DND-41 (cell line): ENCODE measurements around the gene MARCKSL1.

ENCODE experiments used
- ATAC-seq: fragments of 200-7000 bp; cut with Tn5 transposase; 3 replicates; pipeline ENCODE4 v1.9.1; 2021; ENCODE audit warnings: low read depth; ENCODE audit not compliant: insufficient read depth
- DNase-seq: peaks from one replicate; pipeline ENCODE4 v3.0.0-alpha.2; 2020
- H2AFZ ChIP-seq: 2 replicates; pipeline ENCODE4 v1.6.0; 2012; ENCODE audit warnings: low read depth, low read length
- H3K27ac ChIP-seq: 2 replicates; pipeline ENCODE4 v1.5.1; 2012; ENCODE audit warnings: low read length, inconsistent platforms
- H3K27me3 ChIP-seq: fragments of 200-600 bp; sonication (generic); 2 replicates; pipeline ENCODE4 v1.6.0; 2012; ENCODE audit warnings: low read length, mild to moderate bottlenecking, inconsistent platforms; ENCODE audit not compliant: insufficient read depth, poor library complexity
- H3K36me3 ChIP-seq: 2 replicates; pipeline ENCODE4 v1.5.1; 2012; ENCODE audit warnings: low read length, inconsistent platforms; ENCODE audit not compliant: insufficient read depth
- H3K4me1 ChIP-seq: 2 replicates; pipeline ENCODE4 v1.5.1; 2012; ENCODE audit warnings: mild to moderate bottlenecking, low read length; ENCODE audit not compliant: insufficient read depth
- H3K4me2 ChIP-seq: 2 replicates; pipeline ENCODE4 v1.6.0; 2012; ENCODE audit warnings: mild to moderate bottlenecking, moderate library complexity, low read length, inconsistent platforms; ENCODE audit not compliant: insufficient read depth
- H3K4me3 ChIP-seq, 2 experiments: fragments of 200-600 bp in 1 of 2; shearing (Covaris generic) in 1 of 2; 2 replicates each; pipeline ENCODE4 v1.5.1; 2012 to 2016; ENCODE audit warnings: inconsistent platforms in 2 of 2, low read length in 2 of 2, mild to moderate bottlenecking in 2 of 2, low read depth in 1 of 2, moderate library complexity in 1 of 2
- H3K79me2 ChIP-seq: 2 replicates; pipeline ENCODE4 v1.6.0; 2012; ENCODE audit warnings: low read length, inconsistent platforms; ENCODE audit not compliant: insufficient read depth
- H3K9ac ChIP-seq: 2 replicates; pipeline ENCODE4 v1.6.0; 2012; ENCODE audit warnings: low read depth, mild to moderate bottlenecking, inconsistent platforms, low read length, moderate library complexity
- H3K9me3 ChIP-seq: 2 replicates; pipeline ENCODE4 v1.5.1; 2012; ENCODE audit warnings: low read length, moderate library complexity, mild to moderate bottlenecking, inconsistent platforms; ENCODE audit not compliant: insufficient read depth, severe bottlenecking
- H4K20me1 ChIP-seq: 2 replicates; pipeline ENCODE4 v1.6.0; 2012; ENCODE audit warnings: low read length; ENCODE audit not compliant: insufficient read depth
- EZH2 ChIP-seq: IDR thresholded peaks from 3 replicates; pipeline ENCODE4 v1.6.1; 2012; ENCODE audit warnings: borderline replicate concordance, low read depth, mild to moderate bottlenecking, moderate library complexity, low read length, inconsistent platforms; ENCODE audit not compliant: severe bottlenecking
- TF ChIP-seq, protein P1 (sequence below): IDR thresholded peaks from 2 replicates; pipeline ENCODE4 v1.5.1; 2012; ENCODE audit warnings: borderline replicate concordance, low read length, moderate library complexity, mild to moderate bottlenecking; ENCODE audit not compliant: poor library complexity, severe bottlenecking; ENCODE audit errors: extremely low read depth

Gene MARCKSL1, protein sequence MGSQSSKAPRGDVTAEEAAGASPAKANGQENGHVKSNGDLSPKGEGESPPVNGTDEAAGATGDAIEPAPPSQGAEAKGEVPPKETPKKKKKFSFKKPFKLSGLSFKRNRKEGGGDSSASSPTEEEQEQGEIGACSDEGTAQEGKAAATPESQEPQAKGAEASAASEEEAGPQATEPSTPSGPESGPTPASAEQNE

DNA sequence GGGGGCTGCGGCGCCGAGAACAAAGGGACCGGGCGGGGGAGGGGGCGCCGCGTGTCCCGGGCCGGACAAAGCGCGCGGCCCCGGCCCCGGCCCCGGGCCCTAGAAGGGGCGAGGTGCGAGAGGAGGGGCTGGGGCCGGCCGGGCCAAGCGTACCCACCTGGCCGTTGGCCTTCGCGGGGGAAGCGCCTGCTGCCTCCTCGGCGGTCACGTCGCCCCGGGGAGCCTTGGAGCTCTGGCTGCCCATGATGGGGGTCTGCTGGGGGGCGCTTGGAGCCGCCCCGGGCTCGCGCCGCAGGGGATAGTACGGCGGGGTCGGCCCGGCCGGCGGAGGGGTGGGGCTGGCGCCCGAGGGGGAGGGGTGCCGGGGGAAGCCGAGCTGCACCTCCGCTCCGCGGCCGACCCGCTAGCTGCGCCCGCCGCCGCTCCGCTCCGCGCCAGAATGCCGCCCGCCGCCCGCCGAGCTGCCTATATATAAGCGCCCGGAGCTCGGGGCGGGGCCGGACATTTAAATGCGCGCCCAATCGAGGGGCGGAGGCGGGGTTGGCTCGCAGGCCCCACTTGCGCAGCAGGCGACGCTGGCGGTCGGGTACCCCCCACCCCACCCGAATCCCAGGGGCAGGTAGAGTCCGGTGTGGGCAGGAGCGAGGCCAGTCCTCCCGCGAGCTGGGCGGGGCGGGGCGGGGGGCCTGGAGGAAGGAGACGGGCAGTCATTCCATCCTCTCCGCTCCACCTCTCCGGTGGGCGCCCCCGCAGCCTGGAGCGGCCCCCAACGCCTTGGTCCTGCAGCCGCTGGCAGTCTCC lies at the start of gene MARCKSL1:
TSS of gene MARCKSL1 (minus strand) at position 444 of the 801 bp plus-strand sequence. CDS start at position 244, 200 bp downstream.
- Histone ChIP-seq H3K4me3 (peak within 1 kb of the TSS; percentile 75 to 88), H3K27me3 (no peaks in the 10 kb centered on the region), H3K4me2 (peak within 1 kb of the TSS; percentile 94), H3K79me2 (peaks cover 42% of the 10 kb centered on the region), H2AFZ (peak within 1 kb of the TSS; percentile 54; the same call in 1 of the 2 replicates), H4K20me1 (peaks cover 53% of the 10 kb centered on the region), H3K4me1 (peaks cover 39% of the 10 kb centered on the region), H3K27ac (peak within 1 kb of the TSS; percentile 81), H3K36me3 (peaks cover 41% of the 10 kb centered on the region), H3K9me3 (no peaks in the 10 kb centered on the region), H3K9ac (peak within 1 kb of the TSS; percentile 83)
- peak; percentile 88 for DNase-seq
- peak; percentile 65 for ATAC-seq
- no peak for TF ChIP-seq EZH2
- TF ChIP-seq, protein P1, sequence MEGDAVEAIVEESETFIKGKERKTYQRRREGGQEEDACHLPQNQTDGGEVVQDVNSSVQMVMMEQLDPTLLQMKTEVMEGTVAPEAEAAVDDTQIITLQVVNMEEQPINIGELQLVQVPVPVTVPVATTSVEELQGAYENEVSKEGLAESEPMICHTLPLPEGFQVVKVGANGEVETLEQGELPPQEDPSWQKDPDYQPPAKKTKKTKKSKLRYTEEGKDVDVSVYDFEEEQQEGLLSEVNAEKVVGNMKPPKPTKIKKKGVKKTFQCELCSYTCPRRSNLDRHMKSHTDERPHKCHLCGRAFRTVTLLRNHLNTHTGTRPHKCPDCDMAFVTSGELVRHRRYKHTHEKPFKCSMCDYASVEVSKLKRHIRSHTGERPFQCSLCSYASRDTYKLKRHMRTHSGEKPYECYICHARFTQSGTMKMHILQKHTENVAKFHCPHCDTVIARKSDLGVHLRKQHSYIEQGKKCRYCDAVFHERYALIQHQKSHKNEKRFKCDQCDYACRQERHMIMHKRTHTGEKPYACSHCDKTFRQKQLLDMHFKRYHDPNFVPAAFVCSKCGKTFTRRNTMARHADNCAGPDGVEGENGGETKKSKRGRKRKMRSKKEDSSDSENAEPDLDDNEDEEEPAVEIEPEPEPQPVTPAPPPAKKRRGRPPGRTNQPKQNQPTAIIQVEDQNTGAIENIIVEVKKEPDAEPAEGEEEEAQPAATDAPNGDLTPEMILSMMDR: no peak

DNA sequence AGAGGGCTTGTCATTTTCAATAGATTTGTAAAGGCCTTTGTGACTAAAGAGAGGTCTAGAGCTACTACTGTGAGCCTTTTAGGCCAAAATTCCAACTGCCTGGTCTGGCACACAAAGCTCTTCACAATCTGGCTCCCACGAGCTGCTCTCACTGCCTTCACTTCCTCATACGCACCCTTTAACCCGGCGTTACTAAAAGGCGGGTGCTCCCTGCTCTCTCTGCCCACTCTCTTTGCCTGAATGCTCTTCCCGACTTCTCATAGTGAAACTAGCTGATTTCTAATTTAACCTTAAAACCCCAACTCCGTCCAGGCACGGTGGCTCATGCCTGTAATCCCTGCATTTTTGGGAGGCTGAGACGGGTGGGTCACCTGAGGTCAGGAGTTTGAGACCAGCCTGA lies 44.0 kb upstream of the MARCKSL1 start:
- H3K36me3 ChIP-seq: peaks cover 98% of the 10 kb centered on the region
- H3K27ac ChIP-seq: no peak overlapping the region
- TF ChIP-seq, protein P1: no peak
- TF ChIP-seq EZH2: no peak
- no peak for DNase-seq
- no peak overlapping the region for H3K4me2 ChIP-seq
- H3K9ac ChIP-seq: no peak overlapping the region
- no peaks in the 10 kb centered on the region for H3K79me2 ChIP-seq
- no peaks in the 10 kb centered on the region for H3K9me3 ChIP-seq
- H4K20me1 ChIP-seq: no peaks in the 10 kb centered on the region
- no peak for ATAC-seq
- H3K27me3 ChIP-seq: no peaks in the 10 kb centered on the region
- no peak overlapping the region for H2AFZ ChIP-seq
- no peaks in the 10 kb centered on the region for H3K4me1 ChIP-seq
- no peak overlapping the region for H3K4me3 ChIP-seq

DNA sequence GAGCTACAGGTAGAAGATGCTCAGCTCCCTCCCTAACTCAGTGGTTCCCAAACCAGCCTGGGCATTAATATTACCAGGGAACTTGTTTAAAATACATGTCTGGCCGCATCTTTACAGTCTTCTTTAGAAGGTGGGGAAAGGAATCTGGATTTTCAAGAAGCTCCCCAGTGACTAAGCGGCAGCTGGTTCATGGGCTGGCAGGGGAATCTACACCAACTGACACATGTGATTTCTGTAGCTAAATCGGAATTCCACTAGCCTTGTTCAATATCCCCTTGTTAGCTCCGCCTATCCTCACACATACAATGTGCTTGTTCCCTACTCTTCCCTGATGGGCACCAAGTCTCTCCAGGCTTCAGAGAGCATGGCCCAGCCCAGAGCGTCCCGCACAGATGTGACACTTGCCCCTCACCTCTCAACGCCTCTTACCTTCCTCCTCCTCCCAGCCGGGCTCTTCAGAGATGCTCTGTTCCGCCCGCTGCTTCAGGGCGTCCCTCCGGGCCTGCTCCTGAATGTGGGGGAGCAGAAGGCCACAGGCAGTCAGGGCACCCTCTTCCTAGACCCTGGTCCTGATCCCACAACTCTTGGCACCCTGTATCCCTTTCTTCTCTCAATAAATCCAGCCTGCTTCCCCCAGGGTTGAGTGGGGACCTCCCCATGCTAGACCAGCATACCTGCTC lies 41.6 kb upstream of the MARCKSL1 start:
- ATAC-seq (no peak), DNase-seq (no peak)
- Histone ChIP-seq H3K79me2 (no peaks in the 10 kb centered on the region), H2AFZ (no peak overlapping the region), H3K9me3 (no peaks in the 10 kb centered on the region), H3K9ac (no peak overlapping the region), H4K20me1 (no peaks in the 10 kb centered on the region), H3K4me3 (no peak overlapping the region), H3K27ac (no peak overlapping the region), H3K36me3 (peaks cover 98% of the 10 kb centered on the region), H3K4me2 (no peak overlapping the region), H3K4me1 (peaks cover 5% of the 10 kb centered on the region; the same call in 1 of the 2 replicates), H3K27me3 (no peaks in the 10 kb centered on the region)
- TF ChIP-seq EZH2: no peak
- TF ChIP-seq, protein P1: no peak
